HepG2 (cell line): ENCODE data around the gene CERS5. TPM values are rescaled to one million over a fixed set of nuclear protein-coding genes. Genes with fewer than 3 reads are reported as not detected.

Source experiments
- ATAC-seq: fragments of 200-7000 bp; cut with Tn5 transposase; 3 replicates; pipeline ENCODE4 v1.9.1; 2020; ENCODE audit warnings: mild to moderate bottlenecking, moderate library complexity
- BruUV-seq: library from RNA; stranded (reverse); fragments of 400-500 nt; replicated peaks from 2 replicates; lab custom pipeline; 2021; lab: Mats Ljungman, UMichigan
- CTCF ChIA-PET: fragments of 300-600 bp; formaldehyde crosslinking; extraction: SDS; loops from one replicate; lab custom pipeline; 2021; ENCODE audit warnings: low total read pairs, inconsistent platforms, low intra/inter-chr PET ratio; lab: Yijun Ruan, JAX
- POLR2A ChIA-PET: fragments of 350-600 bp; sonication (Branson Sonifier 250); formaldehyde crosslinking; loops from one replicate; lab custom pipeline; 2020; ENCODE audit warnings: antibody characterized with exemption, inconsistent platforms; lab: Yijun Ruan, JAX
- DNase-seq: peaks from one replicate; pipeline ENCODE4 v3.0.0-alpha.2; 2015; ENCODE audit warnings: low spot score
- FAIRE-seq: peaks from 3 replicates; lab custom pipeline; 2011; peaks lifted over from hg19 to GRCh38; lab: Jason Lieb, UNC
- H2AFZ ChIP-seq: one replicate; pipeline ENCODE4 v1.6.1; 2011; ENCODE audit warnings: low read length, inconsistent platforms
- H3K27ac ChIP-seq: fragments of 300-600 bp; 3 replicates; pipeline ENCODE4 v1.8.0; 2011; ENCODE audit warnings: mixed run types, mild to moderate bottlenecking, mixed read lengths, low read length, inconsistent platforms; ENCODE audit not compliant: insufficient read depth; ENCODE audit errors: extremely low read length
- H3K27me3 ChIP-seq, 2 experiments: fragments of 200-600 bp in 1 of 2; 2 replicates in 1 of 2; 3 replicates in 1 of 2; pipeline versions ENCODE4 v1.6.0 to v1.8.0; 2011; ENCODE audit warnings: low read length in 2 of 2, mild to moderate bottlenecking in 2 of 2, moderate library complexity in 2 of 2, inconsistent platforms in 1 of 2; ENCODE audit not compliant: insufficient read depth in 2 of 2, control insufficient read depth in 1 of 2
- H3K36me3 ChIP-seq, 2 experiments: fragments of 200-600 bp in 1 of 2; replicated peaks in 1 of 2; 2 replicates in 1 of 2; 3 replicates in 1 of 2; pipeline versions ENCODE4 v1.5.1 to v1.8.0; 2011; ENCODE audit warnings: low read length in 2 of 2, inconsistent platforms in 1 of 2; ENCODE audit not compliant: insufficient read depth in 2 of 2, control insufficient read depth in 1 of 2
- H3K4me1 ChIP-seq: 2 replicates; pipeline ENCODE4 v1.5.1; 2012; ENCODE audit warnings: low read length, inconsistent platforms; ENCODE audit not compliant: insufficient read depth
- H3K4me2 ChIP-seq: 2 replicates; pipeline ENCODE4 v1.6.0; 2011; ENCODE audit warnings: low read depth, low read length, inconsistent platforms
- H3K4me3 ChIP-seq, 3 experiments: fragments of 200-600 bp in 1 of 3; sonication (generic), shearing (Covaris generic) in 1 of 3; replicated peaks in 1 of 3; 2 replicates each; pipeline ENCODE4 v1.5.1; 2011 to 2016; ENCODE audit warnings: low read length in 3 of 3, inconsistent platforms in 2 of 3, low read depth in 2 of 3, mild to moderate bottlenecking in 2 of 3, control low read depth in 1 of 3, mixed read lengths in 1 of 3; ENCODE audit not compliant: insufficient read depth in 1 of 3
- H3K79me2 ChIP-seq: one replicate; pipeline ENCODE4 v1.6.1; 2011; ENCODE audit warnings: low read length, inconsistent platforms; ENCODE audit not compliant: insufficient read depth
- H3K9ac ChIP-seq: 2 replicates; pipeline ENCODE4 v1.6.0; 2011; ENCODE audit warnings: mild to moderate bottlenecking, low read depth, low read length, inconsistent platforms; ENCODE audit not compliant: insufficient read depth
- H3K9me3 ChIP-seq: 2 replicates; pipeline ENCODE4 v1.5.1; 2012; ENCODE audit warnings: mild to moderate bottlenecking, low read length
- H4K20me1 ChIP-seq: 2 replicates; pipeline ENCODE4 v1.6.0; 2011; ENCODE audit warnings: inconsistent platforms, mild to moderate bottlenecking, low read length, moderate library complexity; ENCODE audit not compliant: insufficient read depth
- BHLHE40 ChIP-seq: IDR thresholded peaks from 2 replicates; pipeline ENCODE4 v1.6.1; 2011; ENCODE audit warnings: low read length, improper control_type of control experiment
- CCDC6 ChIP-seq: sonication (generic); formaldehyde crosslinking; IDR thresholded peaks from 2 replicates; pipeline ENCODE4 v1.8.1; 2022; ENCODE audit warnings: mild to moderate bottlenecking, missing genetic modification reagents, moderate library complexity
- CEBPB ChIP-seq: IDR thresholded peaks from 2 replicates; pipeline ENCODE4 v1.6.1; 2011; ENCODE audit warnings: low read depth, low read length, improper control_type of control experiment, borderline replicate concordance
- CEBPG ChIP-seq: IDR thresholded peaks from 2 replicates; pipeline ENCODE4 v1.6.1; 2016
- EP300 ChIP-seq, 3 experiments: sonication (generic) in 1 of 3; formaldehyde crosslinking in 1 of 3; IDR thresholded peaks; 2 replicates each; pipeline versions ENCODE4 v1.5.1 to v1.6.1; 2011 to 2020; ENCODE audit warnings: low read depth in 2 of 3, low read length in 2 of 3, borderline replicate concordance in 1 of 3, improper control_type of control experiment in 1 of 3, mild to moderate bottlenecking in 1 of 3, missing genetic modification reagents in 1 of 3, moderate library complexity in 1 of 3
- ETV5 ChIP-seq: IDR thresholded peaks from 2 replicates; pipeline ENCODE4 v1.6.1; 2018; ENCODE audit warnings: missing biosample characterization, missing genetic modification reagents, inconsistent platforms, borderline replicate concordance
- GPN1 ChIP-seq: sonication (generic); formaldehyde crosslinking; IDR thresholded peaks from 2 replicates; pipeline ENCODE4 v1.5.1; 2020; ENCODE audit warnings: missing genetic modification reagents, borderline replicate concordance
- GTF2F1 ChIP-seq: fragments of 150-350 bp; IDR thresholded peaks from 2 replicates; pipeline ENCODE4 v1.6.1; 2014; ENCODE audit warnings: low read length
- NCOA5 ChIP-seq: sonication (generic); formaldehyde crosslinking; IDR thresholded peaks from 2 replicates; pipeline ENCODE4 v1.4.0; 2020; ENCODE audit warnings: missing genetic modification reagents
- PHB2 ChIP-seq: fragments of 450-650 bp; IDR thresholded peaks from 2 replicates; pipeline ENCODE4 v1.6.1; 2018; ENCODE audit not compliant: partially characterized antibody
- ZFP82 ChIP-seq: sonication (generic); formaldehyde crosslinking; IDR thresholded peaks from 2 replicates; pipeline ENCODE4 v1.5.1; 2020; ENCODE audit warnings: mild to moderate bottlenecking, missing genetic modification reagents, borderline replicate concordance
- ZNF12 ChIP-seq: sonication (generic); formaldehyde crosslinking; IDR thresholded peaks from 2 replicates; pipeline ENCODE4 v1.5.0; 2020; ENCODE audit warnings: missing genetic modification reagents
- ZNF234 ChIP-seq: sonication (generic); formaldehyde crosslinking; conservative IDR thresholded peaks from 2 replicates; pipeline ENCODE4 v1.5.1; 2020; ENCODE audit warnings: mild to moderate bottlenecking, missing genetic modification reagents
- ZNF367 ChIP-seq: sonication (generic); formaldehyde crosslinking; IDR thresholded peaks from 2 replicates; pipeline ENCODE4 v1.4.0; 2020; ENCODE audit warnings: missing genetic modification reagents, borderline replicate concordance
- ZNF550 ChIP-seq: sonication (generic); formaldehyde crosslinking; IDR thresholded peaks from 2 replicates; pipeline ENCODE4 v1.4.0; 2020; ENCODE audit warnings: mild to moderate bottlenecking, missing genetic modification reagents, borderline replicate concordance
- ZNF558 ChIP-seq: sonication (generic); formaldehyde crosslinking; IDR thresholded peaks from 2 replicates; pipeline ENCODE4 v1.9.0; 2022; ENCODE audit warnings: mild to moderate bottlenecking, missing genetic modification reagents, borderline replicate concordance
- ZSCAN22 ChIP-seq: sonication (generic); formaldehyde crosslinking; IDR thresholded peaks from 2 replicates; pipeline ENCODE4 v1.4.0; 2020; ENCODE audit warnings: mild to moderate bottlenecking, missing genetic modification reagents
- WGBS: methylation state at CpG from one replicate; pipeline ENCODE4 v1.1.6; 2017; ENCODE audit warnings: low lambda C conversion rate; 5-methylcytosine and 5-hydroxymethylcytosine counted together
- in situ Hi-C: cut with HindIII; loops from 2 replicates; pipeline ENCODE4 v1.10.0; 2017; ENCODE audit warnings: low pct_unique_long_range_greater_than_20kb; ENCODE audit not compliant: extremely low pct_ligation_motif_present
- intact Hi-C: fragments of 100-400 bp; cut with micrococcal nuclease; formaldehyde crosslinking; loops from one replicate; pipeline ENCODE4 v1.10.0; 2022; ENCODE audit not compliant: unreplicated experiment
- polyA plus RNA-seq, 8 experiments: library from polyadenylated mRNA; depleted of rRNA in 3 of 8; stranded (reverse) in 7 of 8; unstranded in 1 of 8; fragments of >200 nt; fragmentation: Illumina TruSeq in 4 of 8; extraction: Trizol in 4 of 8; gene quantifications; 2 replicates each; pipeline versions ENCODE4 v1.2.1 to v1.2.3, GENCODE V29; 2011 to 2016; ENCODE audit warnings: low read depth in 4 of 8, missing spikeins in 1 of 8, mixed read lengths in 1 of 8; ENCODE audit not compliant: insufficient read depth in 1 of 8
- total RNA-seq, 5 experiments: library from RNA; depleted of rRNA; stranded (reverse); fragments of >200 nt; fragmentation: Illumina TruSeq; extraction: Trizol; gene quantifications; 2 replicates each; pipeline ENCODE4 v1.2.3, GENCODE V29; 2016; ENCODE audit warnings: low read depth in 1 of 5
- TF ChIP-seq, protein P1 (sequence below): sonication (generic); formaldehyde crosslinking; IDR thresholded peaks from 2 replicates; pipeline ENCODE4 v1.5.0; 2020; ENCODE audit warnings: missing genetic modification reagents
- TF ChIP-seq, protein P2 (sequence below): IDR thresholded peaks from 2 replicates; pipeline ENCODE4 v1.6.1; 2016; ENCODE audit warnings: low read depth, missing genetic modification reagents, missing compliant biosample characterization

CERS5 gene
- total and polyA plus RNA-seq, 2 of the 13 experiments (the other 11 are each of a cell fraction or from before 2014, with no cell fraction given) = 22.3 to 48.8 TPM

DNA sequence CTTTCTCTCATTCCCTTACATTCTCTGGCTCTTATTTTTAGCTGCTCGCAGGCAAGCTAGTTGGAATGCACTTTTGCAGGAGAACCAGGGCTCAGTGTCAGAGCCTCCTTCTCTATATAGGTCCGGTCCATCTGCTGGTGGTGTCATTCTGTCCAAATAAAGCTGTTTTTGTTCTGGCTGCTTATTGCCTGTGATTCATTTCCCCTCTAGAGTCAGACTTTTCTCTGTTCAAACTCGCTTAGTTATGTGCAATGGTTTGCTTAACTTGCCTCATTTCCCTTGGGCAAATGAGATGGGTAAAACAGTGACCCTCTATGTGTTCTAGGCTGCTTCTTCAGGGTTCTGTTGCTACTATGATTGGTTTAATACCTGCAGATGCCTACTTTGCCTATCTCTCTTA, 79.2 kb downstream of the CERS5 start:
- Histone ChIP-seq H3K79me2 (peaks cover 17% of the 10 kb centered on the region), H4K20me1 (peaks cover 4% of the 10 kb centered on the region; the same call in 1 of the 2 replicates), H3K9ac (no peak overlapping the region), H3K9me3 (no peaks in the 10 kb centered on the region), H3K4me1 (peaks cover 52% of the 10 kb centered on the region), H2AFZ (no peak overlapping the region), H3K27ac (peak overlapping the region; percentile 43), H3K4me2 (0 out of 2 replicates have a peak overlapping the region, but pooled peaks have one; percentile 0), H3K4me3 (no peak overlapping the region), H3K36me3 (peaks cover 16 to 48% of the 10 kb centered on the region in 2 experiments), H3K27me3 (no peaks in the 10 kb centered on the region)
- FAIRE-seq (no peak), DNase-seq (peak; percentile 70), ATAC-seq (no peak; the same call in 2 of the 3 replicates)
- intact Hi-C loops = no loop called here
- CTCF ChIA-PET = interaction anchor here (2.0 kb wide), 1 partner anchor 13 kb away, joined by 5 read pairs; no protein-coding TSS in a partner anchor
- in situ Hi-C loops = no loop called here
- BruUV-seq = no TSS peak
- 44% methylated on average over 3 of the region's 3 CpGs for WGBS
- POLR2A ChIA-PET = interaction anchor here (1.6 to 7.4 kb wide), 4 partner anchors 13 to 79 kb away, joined by 6 to 265 read pairs (median 10); partner anchors contain the start of genes CERS5, COX14 and GPD1
- no peak for TF ChIP-seq GTF2F1
- TF ChIP-seq, protein P1, sequence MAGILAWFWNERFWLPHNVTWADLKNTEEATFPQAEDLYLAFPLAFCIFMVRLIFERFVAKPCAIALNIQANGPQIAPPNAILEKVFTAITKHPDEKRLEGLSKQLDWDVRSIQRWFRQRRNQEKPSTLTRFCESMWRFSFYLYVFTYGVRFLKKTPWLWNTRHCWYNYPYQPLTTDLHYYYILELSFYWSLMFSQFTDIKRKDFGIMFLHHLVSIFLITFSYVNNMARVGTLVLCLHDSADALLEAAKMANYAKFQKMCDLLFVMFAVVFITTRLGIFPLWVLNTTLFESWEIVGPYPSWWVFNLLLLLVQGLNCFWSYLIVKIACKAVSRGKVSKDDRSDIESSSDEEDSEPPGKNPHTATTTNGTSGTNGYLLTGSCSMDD (CRISPR knock-in tag) = no peak
- no peak for TF ChIP-seq ZFP82 (CRISPR knock-in tag)
- TF ChIP-seq BHLHE40 = no peak
- TF ChIP-seq CEBPB = peak; percentile 64; the same call in 1 of the 2 replicates
- TF ChIP-seq ZNF12 (CRISPR knock-in tag) = no peak
- TF ChIP-seq ZNF558 (CRISPR knock-in tag) = no peak
- no peak for TF ChIP-seq EP300 (IDR thresholded peaks at IDR 0.05; ENCODE audit: low read depth in 2 of 2, low read length in 2 of 2)
- no peak; the same call in 1 of the 2 replicates for TF ChIP-seq EP300 (CRISPR knock-in tag; IDR thresholded peaks at IDR 0.05; ENCODE audit: borderline replicate concordance)
- TF ChIP-seq NCOA5 (CRISPR knock-in tag) = no peak
- TF ChIP-seq ZNF550 (CRISPR knock-in tag) = no peak
- TF ChIP-seq ZSCAN22 (CRISPR knock-in tag) = no peak
- no peak for TF ChIP-seq PHB2
- TF ChIP-seq ZNF234 (CRISPR knock-in tag) = no peak
- TF ChIP-seq CEBPG = peak; percentile 65
- TF ChIP-seq CCDC6 = no peak
- TF ChIP-seq ETV5 = no peak; the same call in 1 of the 2 replicates
- TF ChIP-seq, protein P2, sequence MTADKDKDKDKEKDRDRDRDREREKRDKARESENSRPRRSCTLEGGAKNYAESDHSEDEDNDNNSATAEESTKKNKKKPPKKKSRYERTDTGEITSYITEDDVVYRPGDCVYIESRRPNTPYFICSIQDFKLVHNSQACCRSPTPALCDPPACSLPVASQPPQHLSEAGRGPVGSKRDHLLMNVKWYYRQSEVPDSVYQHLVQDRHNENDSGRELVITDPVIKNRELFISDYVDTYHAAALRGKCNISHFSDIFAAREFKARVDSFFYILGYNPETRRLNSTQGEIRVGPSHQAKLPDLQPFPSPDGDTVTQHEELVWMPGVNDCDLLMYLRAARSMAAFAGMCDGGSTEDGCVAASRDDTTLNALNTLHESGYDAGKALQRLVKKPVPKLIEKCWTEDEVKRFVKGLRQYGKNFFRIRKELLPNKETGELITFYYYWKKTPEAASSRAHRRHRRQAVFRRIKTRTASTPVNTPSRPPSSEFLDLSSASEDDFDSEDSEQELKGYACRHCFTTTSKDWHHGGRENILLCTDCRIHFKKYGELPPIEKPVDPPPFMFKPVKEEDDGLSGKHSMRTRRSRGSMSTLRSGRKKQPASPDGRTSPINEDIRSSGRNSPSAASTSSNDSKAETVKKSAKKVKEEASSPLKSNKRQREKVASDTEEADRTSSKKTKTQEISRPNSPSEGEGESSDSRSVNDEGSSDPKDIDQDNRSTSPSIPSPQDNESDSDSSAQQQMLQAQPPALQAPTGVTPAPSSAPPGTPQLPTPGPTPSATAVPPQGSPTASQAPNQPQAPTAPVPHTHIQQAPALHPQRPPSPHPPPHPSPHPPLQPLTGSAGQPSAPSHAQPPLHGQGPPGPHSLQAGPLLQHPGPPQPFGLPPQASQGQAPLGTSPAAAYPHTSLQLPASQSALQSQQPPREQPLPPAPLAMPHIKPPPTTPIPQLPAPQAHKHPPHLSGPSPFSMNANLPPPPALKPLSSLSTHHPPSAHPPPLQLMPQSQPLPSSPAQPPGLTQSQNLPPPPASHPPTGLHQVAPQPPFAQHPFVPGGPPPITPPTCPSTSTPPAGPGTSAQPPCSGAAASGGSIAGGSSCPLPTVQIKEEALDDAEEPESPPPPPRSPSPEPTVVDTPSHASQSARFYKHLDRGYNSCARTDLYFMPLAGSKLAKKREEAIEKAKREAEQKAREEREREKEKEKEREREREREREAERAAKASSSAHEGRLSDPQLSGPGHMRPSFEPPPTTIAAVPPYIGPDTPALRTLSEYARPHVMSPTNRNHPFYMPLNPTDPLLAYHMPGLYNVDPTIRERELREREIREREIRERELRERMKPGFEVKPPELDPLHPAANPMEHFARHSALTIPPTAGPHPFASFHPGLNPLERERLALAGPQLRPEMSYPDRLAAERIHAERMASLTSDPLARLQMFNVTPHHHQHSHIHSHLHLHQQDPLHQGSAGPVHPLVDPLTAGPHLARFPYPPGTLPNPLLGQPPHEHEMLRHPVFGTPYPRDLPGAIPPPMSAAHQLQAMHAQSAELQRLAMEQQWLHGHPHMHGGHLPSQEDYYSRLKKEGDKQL = no peak
- no peak for TF ChIP-seq GPN1 (CRISPR knock-in tag)
- TF ChIP-seq ZNF367 (CRISPR knock-in tag) = no peak
